Neural cell (in vitro differentiated cells): Measurements from ENCODE around the gene SRSF1.

Source experiments
- EP300 ChIP-seq: fragments of 450-650 bp; conservative IDR thresholded peaks from 2 replicates; pipeline ENCODE4 v1.6.1; 2014; ENCODE audit warnings: antibody characterized with exemption, mild to moderate bottlenecking, moderate library complexity; ENCODE audit not compliant: poor library complexity, severe bottlenecking
- EZH2 ChIP-seq: fragments of 200-600, 300-800 bp; shearing (Covaris generic), sonication (generic); IDR thresholded peaks from 2 replicates; pipeline ENCODE4 v1.6.1; 2014; ENCODE audit warnings: antibody characterized with exemption, low read length, borderline replicate concordance, mild to moderate bottlenecking; ENCODE audit not compliant: insufficient read depth, poor library complexity, severe bottlenecking
- MXI1 ChIP-seq: fragments of 450-650 bp; conservative IDR thresholded peaks from 2 replicates; pipeline ENCODE4 v1.6.1; 2014; ENCODE audit warnings: antibody characterized with exemption, mild to moderate bottlenecking; ENCODE audit not compliant: poor library complexity, severe bottlenecking
- POLR2AphosphoS5 ChIP-seq: IDR thresholded peaks from 2 replicates; pipeline ENCODE4 v1.6.1; 2012
- RAD21 ChIP-seq: fragments of 450-650 bp; conservative IDR thresholded peaks from 2 replicates; pipeline ENCODE4 v1.6.1; 2014; ENCODE audit warnings: antibody characterized with exemption, mild to moderate bottlenecking, moderate library complexity
- REST ChIP-seq: IDR thresholded peaks from 2 replicates; pipeline ENCODE4 v1.6.1; 2012; ENCODE audit warnings: borderline replicate concordance
- SMC3 ChIP-seq: fragments of 450-650 bp; conservative IDR thresholded peaks from 2 replicates; pipeline ENCODE4 v1.6.1; 2014; ENCODE audit warnings: antibody characterized with exemption, mild to moderate bottlenecking, moderate library complexity; ENCODE audit not compliant: poor library complexity
- TAF1 ChIP-seq: IDR thresholded peaks from 2 replicates; pipeline ENCODE4 v1.6.1; 2012; ENCODE audit warnings: low read depth
- TF ChIP-seq, protein P1 (sequence below): fragments of 450-650 bp; IDR thresholded peaks from 2 replicates; pipeline ENCODE4 v1.5.1; 2014; ENCODE audit warnings: antibody characterized with exemption, mild to moderate bottlenecking, moderate library complexity; ENCODE audit not compliant: poor library complexity, severe bottlenecking

GRCh38 chr17:57979076-57979475 is 28.0 kb downstream of the SRSF1 start:
- TF ChIP-seq, protein P1, sequence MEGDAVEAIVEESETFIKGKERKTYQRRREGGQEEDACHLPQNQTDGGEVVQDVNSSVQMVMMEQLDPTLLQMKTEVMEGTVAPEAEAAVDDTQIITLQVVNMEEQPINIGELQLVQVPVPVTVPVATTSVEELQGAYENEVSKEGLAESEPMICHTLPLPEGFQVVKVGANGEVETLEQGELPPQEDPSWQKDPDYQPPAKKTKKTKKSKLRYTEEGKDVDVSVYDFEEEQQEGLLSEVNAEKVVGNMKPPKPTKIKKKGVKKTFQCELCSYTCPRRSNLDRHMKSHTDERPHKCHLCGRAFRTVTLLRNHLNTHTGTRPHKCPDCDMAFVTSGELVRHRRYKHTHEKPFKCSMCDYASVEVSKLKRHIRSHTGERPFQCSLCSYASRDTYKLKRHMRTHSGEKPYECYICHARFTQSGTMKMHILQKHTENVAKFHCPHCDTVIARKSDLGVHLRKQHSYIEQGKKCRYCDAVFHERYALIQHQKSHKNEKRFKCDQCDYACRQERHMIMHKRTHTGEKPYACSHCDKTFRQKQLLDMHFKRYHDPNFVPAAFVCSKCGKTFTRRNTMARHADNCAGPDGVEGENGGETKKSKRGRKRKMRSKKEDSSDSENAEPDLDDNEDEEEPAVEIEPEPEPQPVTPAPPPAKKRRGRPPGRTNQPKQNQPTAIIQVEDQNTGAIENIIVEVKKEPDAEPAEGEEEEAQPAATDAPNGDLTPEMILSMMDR, result no peak
- no peak for TF ChIP-seq EZH2
- no peak for TF ChIP-seq RAD21
- TF ChIP-seq EP300, result no peak
- TF ChIP-seq POLR2AphosphoS5, result no peak
- no peak for TF ChIP-seq REST
- no peak for TF ChIP-seq TAF1
- TF ChIP-seq MXI1, result no peak
- no peak for TF ChIP-seq SMC3
